HFFc6 (cell line): ENCODE data around the gene CENATAC. TPM values are rescaled to one million over a fixed set of nuclear protein-coding genes. Genes with fewer than 3 reads are reported as not detected.

ENCODE experiments used
- DNase-seq: peaks from one replicate; pipeline ENCODE4 v3.0.0-alpha.2; 2018
- H3K27ac Mint-ChIP-seq: 2 replicates; pipeline ENCODE4 v1.8.0; 2020; ENCODE audit warnings: mild to moderate bottlenecking, mixed read lengths
- H3K27me3 Mint-ChIP-seq: 2 replicates; pipeline ENCODE4 v1.8.0; 2021; ENCODE audit warnings: mild to moderate bottlenecking, moderate library complexity, mixed read lengths; ENCODE audit not compliant: insufficient read depth
- H3K36me3 Mint-ChIP-seq: 2 replicates; pipeline ENCODE4 v1.8.0; 2021; ENCODE audit warnings: low read depth, mixed read lengths
- H3K4me1 Mint-ChIP-seq: 2 replicates; pipeline ENCODE4 v1.8.0; 2020; ENCODE audit warnings: low read depth, mixed read lengths
- H3K4me3 Mint-ChIP-seq: 2 replicates; pipeline ENCODE4 v1.8.0; 2020; ENCODE audit warnings: mild to moderate bottlenecking, moderate library complexity, mixed read lengths
- H3K9me3 Mint-ChIP-seq: 2 replicates; pipeline ENCODE4 v1.8.0; 2020; ENCODE audit warnings: mild to moderate bottlenecking, mixed read lengths
- CTCF ChIP-seq: fragments of 200-600 bp; sonication (generic); IDR thresholded peaks from 2 replicates; pipeline ENCODE4 v1.5.0; 2021; ENCODE audit warnings: antibody characterized with exemption, mild to moderate bottlenecking
- total RNA-seq, 6 experiments: library from RNA; stranded (reverse); fragmentation: NEBNext Ultra II Directional; extraction: Animal tissue kit (Norgen Biotek cat#: 25700); gene quantifications; 2 replicates in 1 of 6; 3 replicates in 5 of 6; pipeline ENCODE4 v1.2.3, GENCODE V29; 2021

Gene CENATAC
- total RNA-seq, 6 experiments from 2014 or later, result 15.5 to 19.1 (median 17.0) TPM

- peaks cover 4% of the 10 kb centered on the region; the same call in 1 of the 2 replicates for H3K27me3 Mint-ChIP-seq
- no peaks in the 10 kb centered on the region for H3K9me3 Mint-ChIP-seq
- H3K27ac Mint-ChIP-seq, result no peak overlapping the region
- H3K4me3 Mint-ChIP-seq, result no peak overlapping the region
- no peak for TF ChIP-seq CTCF
- no peak for DNase-seq
- H3K36me3 Mint-ChIP-seq, result peaks cover 22% of the 10 kb centered on the region
- H3K4me1 Mint-ChIP-seq, result peaks cover 31% of the 10 kb centered on the region
Measured at GRCh38 chr11:119025978-119026766, 28.2 kb downstream of the CENATAC start.

- no peak for TF ChIP-seq CTCF
- Mint-ChIP-seq H3K36me3 (peaks cover 17% of the 10 kb centered on the region), H3K27me3 (peaks cover 4% of the 10 kb centered on the region; the same call in 1 of the 2 replicates), H3K4me1 (peaks cover 25% of the 10 kb centered on the region), H3K9me3 (no peaks in the 10 kb centered on the region), H3K27ac (no peak overlapping the region), H3K4me3 (no peak overlapping the region)
- DNase-seq, result no peak
Measured at GRCh38 chr11:119026970-119027369, 29.0 kb downstream of the CENATAC start.

GRCh38 chr11:119027561-119028345 is 29.8 kb downstream of the CENATAC start:
- Mint-ChIP-seq H3K36me3 (peaks cover 17% of the 10 kb centered on the region), H3K4me3 (no peak overlapping the region), H3K4me1 (peaks cover 25% of the 10 kb centered on the region), H3K27me3 (peaks cover 4% of the 10 kb centered on the region; the same call in 1 of the 2 replicates), H3K9me3 (no peaks in the 10 kb centered on the region), H3K27ac (no peak overlapping the region)
- no peak for DNase-seq
- TF ChIP-seq CTCF, result no peak

- H3K9me3 Mint-ChIP-seq, result no peaks in the 10 kb centered on the region
- no peak for DNase-seq
Measured at GRCh38 chr11:119028346-119029068, 30.6 kb downstream of the CENATAC start.

More at GRCh38 chr11:119028346-119029068, 30.6 kb downstream of the CENATAC start:
- peaks cover 20% of the 10 kb centered on the region for H3K4me1 Mint-ChIP-seq
- H3K27ac Mint-ChIP-seq, result no peak overlapping the region
- H3K36me3 Mint-ChIP-seq, result peaks cover 14% of the 10 kb centered on the region
- H3K4me3 Mint-ChIP-seq, result no peak overlapping the region
- TF ChIP-seq CTCF, result no peak
- H3K27me3 Mint-ChIP-seq, result peaks cover 4% of the 10 kb centered on the region; the same call in 1 of the 2 replicates
